Glutamatergic neuron (in vitro differentiated cells): Measurements from ENCODE around the gene ASB13. TPM values are rescaled to one million over a fixed set of nuclear protein-coding genes. Genes with fewer than 3 reads are reported as not detected.

ENCODE experiments used
- DNase-seq: peaks from one replicate; pipeline ENCODE4 v3.0.0; 2022
- H3K27ac Mint-ChIP-seq: one replicate; pipeline ENCODE4 v1.8.0; 2020; ENCODE audit warnings: mild to moderate bottlenecking, mixed read lengths, inconsistent platforms; ENCODE audit not compliant: unreplicated experiment
- H3K27me3 Mint-ChIP-seq: one replicate; pipeline ENCODE4 v1.8.0; 2020; ENCODE audit warnings: mild to moderate bottlenecking, moderate library complexity, mixed read lengths, inconsistent platforms; ENCODE audit not compliant: unreplicated experiment
- H3K36me3 Mint-ChIP-seq: one replicate; pipeline ENCODE4 v1.8.0; 2020; ENCODE audit warnings: mild to moderate bottlenecking, mixed read lengths, inconsistent platforms; ENCODE audit not compliant: unreplicated experiment
- H3K4me1 Mint-ChIP-seq: one replicate; pipeline ENCODE4 v1.8.0; 2020; ENCODE audit warnings: mild to moderate bottlenecking, low read depth, mixed read lengths, inconsistent platforms; ENCODE audit not compliant: unreplicated experiment
- H3K4me3 Mint-ChIP-seq: one replicate; pipeline ENCODE4 v1.8.0; 2020; ENCODE audit warnings: mild to moderate bottlenecking, mixed read lengths, inconsistent platforms; ENCODE audit not compliant: unreplicated experiment
- H3K9me3 Mint-ChIP-seq: one replicate; pipeline ENCODE4 v1.8.0; 2020; ENCODE audit warnings: mild to moderate bottlenecking, moderate library complexity, mixed read lengths, inconsistent platforms; ENCODE audit not compliant: unreplicated experiment
- total RNA-seq: library from RNA; stranded (reverse); fragmentation: NEBNext Ultra II Directional; extraction: Animal tissue kit (Norgen Biotek cat#: 25700); gene quantifications from one replicate; pipeline ENCODE4 v1.2.1, GENCODE V29; 2021; ENCODE audit not compliant: unreplicated experiment
- TF ChIP-seq, protein P1 (sequence below): fragments of 200-600 bp; sonication (generic); IDR thresholded peaks from one replicate; pipeline ENCODE4 v1.5.0; 2021; ENCODE audit not compliant: partially characterized antibody, unreplicated experiment

Gene ASB13
- total RNA-seq, 1 donor from 2014 or later = 13.9 TPM

DNA sequence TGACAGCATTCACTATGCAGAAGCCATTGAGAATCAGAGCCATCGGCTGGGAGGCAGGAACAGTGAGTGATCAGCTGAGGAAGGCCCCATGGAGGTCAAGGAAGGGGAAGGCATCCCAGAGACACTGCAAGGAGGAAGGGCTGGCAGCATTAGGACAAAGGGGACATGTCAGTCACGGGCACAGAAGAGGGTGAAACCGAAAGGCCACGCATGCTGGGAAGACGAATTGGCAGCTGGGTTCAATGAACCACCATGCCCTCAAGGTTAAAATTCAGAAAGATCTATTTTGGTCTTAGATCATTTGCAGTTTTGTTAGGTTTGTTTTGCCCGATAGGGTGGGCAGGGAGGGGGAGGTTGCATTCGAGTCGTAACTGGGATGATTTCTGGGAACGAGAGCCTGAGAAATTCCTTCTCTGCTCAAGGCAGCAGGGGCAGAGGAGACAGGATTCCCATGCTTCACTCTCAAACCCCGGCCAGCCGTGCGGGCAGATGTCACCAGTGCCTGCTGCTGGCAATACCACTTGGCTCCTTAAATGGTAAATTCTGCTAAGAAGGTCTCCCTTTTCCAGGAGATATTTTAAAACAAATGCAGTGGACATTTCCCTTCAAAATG, 57.7 kb downstream of the ASB13 start:
- no peak overlapping the region for H3K4me3 Mint-ChIP-seq
- peaks cover 2% of the 10 kb centered on the region for H3K4me1 Mint-ChIP-seq
- no peak overlapping the region for H3K27ac Mint-ChIP-seq
- TF ChIP-seq, protein P1, sequence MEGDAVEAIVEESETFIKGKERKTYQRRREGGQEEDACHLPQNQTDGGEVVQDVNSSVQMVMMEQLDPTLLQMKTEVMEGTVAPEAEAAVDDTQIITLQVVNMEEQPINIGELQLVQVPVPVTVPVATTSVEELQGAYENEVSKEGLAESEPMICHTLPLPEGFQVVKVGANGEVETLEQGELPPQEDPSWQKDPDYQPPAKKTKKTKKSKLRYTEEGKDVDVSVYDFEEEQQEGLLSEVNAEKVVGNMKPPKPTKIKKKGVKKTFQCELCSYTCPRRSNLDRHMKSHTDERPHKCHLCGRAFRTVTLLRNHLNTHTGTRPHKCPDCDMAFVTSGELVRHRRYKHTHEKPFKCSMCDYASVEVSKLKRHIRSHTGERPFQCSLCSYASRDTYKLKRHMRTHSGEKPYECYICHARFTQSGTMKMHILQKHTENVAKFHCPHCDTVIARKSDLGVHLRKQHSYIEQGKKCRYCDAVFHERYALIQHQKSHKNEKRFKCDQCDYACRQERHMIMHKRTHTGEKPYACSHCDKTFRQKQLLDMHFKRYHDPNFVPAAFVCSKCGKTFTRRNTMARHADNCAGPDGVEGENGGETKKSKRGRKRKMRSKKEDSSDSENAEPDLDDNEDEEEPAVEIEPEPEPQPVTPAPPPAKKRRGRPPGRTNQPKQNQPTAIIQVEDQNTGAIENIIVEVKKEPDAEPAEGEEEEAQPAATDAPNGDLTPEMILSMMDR = no peak
- no peaks in the 10 kb centered on the region for H3K27me3 Mint-ChIP-seq
- peaks cover 5% of the 10 kb centered on the region for H3K36me3 Mint-ChIP-seq
- peaks cover 6% of the 10 kb centered on the region for H3K9me3 Mint-ChIP-seq
- no peak for DNase-seq

DNA sequence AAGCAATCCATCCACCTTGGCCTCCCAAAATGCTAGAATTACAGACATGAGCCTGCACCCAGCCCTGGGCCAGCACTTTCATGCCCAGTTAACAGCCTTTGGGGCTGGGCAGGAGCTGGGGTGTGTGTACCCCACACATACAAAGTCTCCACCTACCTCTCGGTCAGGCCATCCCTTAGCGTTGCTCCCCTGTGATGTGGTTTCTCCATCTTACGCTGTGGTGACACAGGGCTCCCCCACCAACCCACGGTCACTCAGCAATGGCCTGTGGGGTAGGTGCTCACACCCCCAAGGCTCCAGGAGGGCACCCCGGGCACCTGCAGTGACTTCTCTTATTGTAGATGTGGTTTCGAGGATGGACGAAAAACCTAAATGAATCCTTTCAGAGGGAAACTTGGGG, 58.8 kb downstream of the ASB13 start:
- Mint-ChIP-seq H3K27me3 (no peaks in the 10 kb centered on the region), H3K4me1 (peaks cover 2% of the 10 kb centered on the region), H3K4me3 (no peak overlapping the region), H3K36me3 (peaks cover 5% of the 10 kb centered on the region), H3K9me3 (peaks cover 6% of the 10 kb centered on the region), H3K27ac (no peak overlapping the region)
- TF ChIP-seq, protein P1 = no peak
- no peak for DNase-seq

DNA sequence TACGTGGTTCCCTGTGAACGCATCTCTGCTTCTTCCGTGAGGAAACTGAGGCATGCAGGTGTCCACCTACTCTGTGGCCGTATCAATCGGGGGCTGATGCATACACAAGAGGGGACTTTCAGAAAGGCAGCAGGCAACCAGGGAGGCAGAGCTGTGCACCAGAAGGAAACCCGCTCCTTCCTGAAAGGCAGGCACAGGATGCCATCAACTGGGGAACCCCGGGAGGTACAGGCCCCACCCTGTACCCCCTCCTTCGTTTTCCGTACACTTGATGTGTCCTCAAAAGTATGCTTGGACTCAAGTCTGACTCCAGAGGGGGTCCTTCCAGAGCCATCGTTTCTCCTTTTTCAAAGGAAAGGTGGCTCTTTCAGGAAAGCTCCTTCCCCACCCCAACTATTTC, 59.5 kb downstream of the ASB13 start:
- no peaks in the 10 kb centered on the region for H3K27me3 Mint-ChIP-seq
- H3K4me3 Mint-ChIP-seq = no peak overlapping the region
- TF ChIP-seq, protein P1 = no peak
- H3K27ac Mint-ChIP-seq = no peak overlapping the region
- no peak for DNase-seq
- H3K36me3 Mint-ChIP-seq = peaks cover 5% of the 10 kb centered on the region
- H3K4me1 Mint-ChIP-seq = peaks cover 2% of the 10 kb centered on the region
- peaks cover 3% of the 10 kb centered on the region for H3K9me3 Mint-ChIP-seq

DNA sequence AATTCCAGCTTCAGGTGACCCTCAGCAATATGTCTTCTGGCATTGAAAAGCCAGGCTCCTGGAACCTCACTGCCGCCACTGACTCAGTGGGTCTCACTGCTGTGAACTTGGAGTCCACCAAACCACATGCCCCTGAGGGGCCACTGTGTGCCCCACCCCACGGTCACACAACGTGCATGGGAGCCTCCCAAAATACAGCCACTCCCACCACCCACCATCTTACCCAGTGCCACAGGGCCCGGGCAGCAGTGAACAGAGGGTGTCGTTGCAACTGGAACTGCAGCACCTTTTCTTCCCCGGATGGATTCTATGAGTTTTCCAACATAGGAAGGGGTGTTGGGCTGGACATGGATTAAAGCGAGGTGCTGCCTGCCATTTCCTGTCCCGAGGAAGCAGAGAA, 60.1 kb downstream of the ASB13 start:
- DNase-seq = no peak
- TF ChIP-seq, protein P1 = no peak
- Mint-ChIP-seq H3K4me1 (peaks cover 2% of the 10 kb centered on the region), H3K9me3 (peaks cover 3% of the 10 kb centered on the region), H3K36me3 (peaks cover 5% of the 10 kb centered on the region), H3K4me3 (no peak overlapping the region), H3K27ac (no peak overlapping the region), H3K27me3 (no peaks in the 10 kb centered on the region)

DNA sequence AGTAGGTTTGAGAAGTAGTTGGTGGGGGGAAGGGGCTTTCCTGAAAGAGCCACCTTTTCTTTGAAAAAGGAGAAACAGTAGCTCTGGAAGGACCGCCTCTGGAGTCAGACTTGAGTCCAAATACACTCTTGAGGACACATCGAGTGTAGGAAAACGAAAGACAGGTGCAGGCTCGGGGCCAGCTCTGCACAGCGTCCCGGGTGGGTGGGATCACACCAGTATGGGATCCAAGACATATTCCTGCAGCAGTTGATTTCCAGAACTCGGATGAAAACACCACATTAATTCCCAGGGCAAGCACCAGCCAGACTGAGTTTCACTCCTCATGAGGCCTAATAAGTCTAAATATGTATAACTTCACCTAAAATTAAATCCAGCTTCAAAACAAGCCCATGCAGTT, 61.4 kb downstream of the ASB13 start:
- Mint-ChIP-seq H3K36me3 (peaks cover 5% of the 10 kb centered on the region), H3K27ac (no peak overlapping the region), H3K4me1 (no peaks in the 10 kb centered on the region), H3K9me3 (peaks cover 5% of the 10 kb centered on the region), H3K27me3 (no peaks in the 10 kb centered on the region), H3K4me3 (no peak overlapping the region)
- TF ChIP-seq, protein P1 = no peak
- no peak for DNase-seq
